ENCODE data around the gene MARCHF9. TPM values are rescaled to one million over a fixed set of nuclear protein-coding genes. Genes with fewer than 3 reads are reported as not detected.

MARCHF9 gene
- total RNA-seq, 1 donor from 2014 or later, result 11.3 TPM

DNA sequence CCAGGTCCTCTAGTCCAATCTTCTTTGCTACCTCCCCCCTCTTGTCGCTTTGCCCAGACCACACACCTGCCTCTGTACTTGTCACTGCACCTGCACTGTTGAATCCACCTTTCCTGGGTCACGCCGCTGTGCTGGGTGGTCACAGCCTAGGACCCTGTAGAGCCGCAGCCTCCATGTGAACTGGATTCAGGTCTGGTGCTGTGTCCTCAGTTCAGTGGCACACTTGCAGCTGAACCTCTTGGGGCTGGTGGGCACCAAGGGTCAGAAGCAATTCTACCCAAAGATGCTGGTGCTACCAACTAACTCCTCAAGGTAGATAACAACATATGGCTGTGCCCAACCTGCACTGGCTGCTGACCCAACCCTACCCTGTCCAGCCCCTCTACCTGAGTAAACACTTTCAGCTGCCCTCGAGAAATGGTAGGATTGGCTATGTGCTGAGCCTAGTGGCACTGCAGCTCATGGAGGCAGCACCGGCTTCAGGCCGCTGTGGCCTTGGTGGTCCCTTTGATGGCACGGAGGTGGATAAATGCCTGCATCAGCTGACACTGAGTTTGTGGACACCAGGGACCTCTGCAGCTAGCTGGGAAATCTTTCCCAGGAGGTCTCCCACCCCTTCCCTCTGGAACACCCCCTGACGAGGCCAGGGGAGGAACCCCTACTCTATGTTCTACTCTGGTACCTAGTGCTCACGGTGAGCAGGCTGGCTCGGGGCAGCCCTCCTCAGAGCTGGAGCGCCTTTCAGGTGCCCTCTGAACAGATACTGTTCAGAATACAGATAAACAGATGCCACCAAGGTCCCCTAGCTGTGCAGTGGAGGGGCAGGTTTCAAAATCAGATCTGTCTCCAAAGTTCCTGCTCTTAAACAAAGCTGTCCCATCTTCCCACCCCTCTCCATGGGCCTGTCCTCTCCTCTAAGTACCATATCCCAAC is 30.6 kb upstream of the MARCHF9 start:
- no peak for DNase-seq (ENCODE audit: low spot score)

DNA sequence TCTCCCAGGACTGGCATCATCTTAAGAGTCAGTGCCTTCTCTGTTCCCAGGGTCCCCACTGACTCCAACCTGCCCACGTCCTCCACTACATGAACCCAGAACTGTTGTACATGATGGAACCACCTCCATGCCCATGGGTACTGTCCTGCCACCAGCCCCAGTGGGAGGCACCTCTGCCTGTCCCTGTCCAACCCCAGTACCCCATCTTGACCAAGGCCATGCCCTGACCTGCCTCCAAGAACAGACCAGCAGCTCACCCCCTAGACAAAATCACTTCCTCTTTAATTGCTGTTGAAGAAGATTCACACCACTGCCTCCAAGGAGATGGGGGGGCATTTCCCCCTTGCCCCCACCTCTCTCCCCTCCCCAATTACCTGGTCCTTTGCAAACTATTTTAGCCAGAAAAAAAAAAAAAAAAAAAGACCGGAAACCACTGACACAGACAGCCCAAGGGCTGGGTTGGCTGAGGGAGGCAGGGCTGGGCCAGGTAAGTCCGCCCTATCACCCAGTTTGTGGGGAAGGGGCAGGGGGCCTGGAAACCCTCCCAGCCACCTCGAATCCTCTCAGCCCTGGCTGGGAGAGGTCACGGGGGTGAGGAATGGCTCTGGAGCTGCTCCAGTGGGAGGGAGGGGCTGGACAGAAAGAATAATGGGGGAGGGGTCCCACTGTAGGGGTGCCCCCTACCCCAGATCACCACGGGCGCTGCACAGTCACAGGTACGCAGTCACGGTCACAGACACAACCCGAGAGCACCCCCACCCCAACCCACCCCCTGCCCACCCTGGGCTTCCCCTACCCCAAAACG is 29.8 kb upstream of the MARCHF9 start:
- peak; percentile 65 for DNase-seq (ENCODE audit: low spot score)

- DNase-seq (ENCODE audit: low spot score), result no peak
Measured at GRCh38 chr12:57725851-57726150, 29.1 kb upstream of the MARCHF9 start.

DNA sequence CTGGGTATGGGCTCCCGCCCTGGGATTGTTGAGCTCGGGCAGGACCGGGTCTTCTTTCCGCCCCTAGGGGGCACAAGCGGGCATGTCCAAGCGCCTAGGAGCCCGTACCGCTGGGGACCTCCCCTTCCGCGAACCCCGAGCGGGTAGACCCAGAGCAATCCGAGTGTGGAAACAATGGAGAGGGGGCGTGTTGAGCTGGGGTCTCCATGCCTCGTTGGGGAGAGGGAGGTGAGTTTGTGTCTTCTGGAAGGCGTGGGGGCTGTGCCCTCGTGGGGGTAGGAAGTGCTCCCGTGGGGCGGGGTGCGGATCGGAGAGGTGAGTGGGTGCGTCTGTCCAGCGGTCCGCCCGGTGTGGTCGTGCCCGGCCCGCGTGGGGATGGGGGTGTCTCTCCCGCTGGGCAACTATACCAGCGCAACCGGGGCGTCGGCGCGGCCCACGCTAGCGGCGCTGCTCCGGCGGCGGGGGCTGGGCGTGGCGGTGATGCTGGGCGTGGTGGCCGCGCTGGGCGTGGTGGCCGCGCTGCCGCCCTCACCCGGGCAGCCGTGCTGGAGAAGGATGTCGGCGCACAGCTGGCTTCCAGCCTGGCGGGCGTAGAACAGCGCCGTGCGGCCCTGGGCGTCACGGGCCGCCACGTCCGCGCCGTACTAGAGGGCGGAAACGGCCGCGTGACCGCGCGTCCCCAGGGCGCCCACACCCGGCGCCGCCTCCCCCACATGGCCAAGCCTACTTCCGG is 28.6 kb upstream of the MARCHF9 start:
- DNase-seq (ENCODE audit: low spot score), result peak; percentile 93

DNA sequence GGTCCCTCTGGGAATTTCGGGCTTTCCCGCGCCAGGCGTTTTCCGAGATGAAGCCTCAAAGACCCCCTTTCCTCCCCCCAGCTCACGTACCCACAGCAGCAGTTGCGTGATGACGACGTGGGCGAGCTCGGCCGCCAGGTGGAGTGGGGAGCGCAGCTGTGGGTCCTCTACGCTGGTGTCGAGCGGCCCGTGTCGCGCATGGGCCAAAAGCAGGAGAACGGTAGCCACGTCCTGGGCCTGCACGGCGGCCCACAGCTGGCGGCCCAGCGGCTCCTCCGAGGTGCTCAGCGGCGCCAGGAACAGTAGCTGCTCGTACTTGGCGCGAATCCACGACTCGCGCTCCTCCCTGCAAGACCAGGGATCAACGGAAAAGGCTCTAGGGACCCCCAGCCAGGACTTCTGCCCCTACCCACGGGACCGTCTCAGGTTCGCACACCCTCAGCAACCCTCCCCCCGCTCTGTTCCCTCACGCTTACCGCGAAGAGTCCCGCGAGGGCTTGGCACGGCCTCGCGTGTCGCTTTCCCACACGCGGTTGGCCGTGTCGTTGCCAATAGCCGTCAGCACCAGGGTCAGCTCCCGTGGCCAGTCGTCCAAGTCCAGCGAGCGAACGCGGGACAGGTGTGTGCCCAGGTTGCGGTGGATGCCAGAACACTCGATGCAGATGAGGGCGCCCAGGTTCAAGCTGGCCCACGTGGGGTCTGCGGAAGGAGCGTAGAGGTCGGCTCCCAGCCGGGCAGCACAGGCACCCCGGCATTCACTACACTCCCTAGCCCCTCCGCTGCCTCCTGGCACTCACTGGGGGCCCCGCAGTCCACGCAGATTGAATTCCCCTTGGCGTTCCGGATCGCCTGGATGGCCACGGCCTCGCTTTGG is 27.8 kb upstream of the MARCHF9 start:
- peak; percentile 87 for DNase-seq (ENCODE audit: low spot score)

DNA sequence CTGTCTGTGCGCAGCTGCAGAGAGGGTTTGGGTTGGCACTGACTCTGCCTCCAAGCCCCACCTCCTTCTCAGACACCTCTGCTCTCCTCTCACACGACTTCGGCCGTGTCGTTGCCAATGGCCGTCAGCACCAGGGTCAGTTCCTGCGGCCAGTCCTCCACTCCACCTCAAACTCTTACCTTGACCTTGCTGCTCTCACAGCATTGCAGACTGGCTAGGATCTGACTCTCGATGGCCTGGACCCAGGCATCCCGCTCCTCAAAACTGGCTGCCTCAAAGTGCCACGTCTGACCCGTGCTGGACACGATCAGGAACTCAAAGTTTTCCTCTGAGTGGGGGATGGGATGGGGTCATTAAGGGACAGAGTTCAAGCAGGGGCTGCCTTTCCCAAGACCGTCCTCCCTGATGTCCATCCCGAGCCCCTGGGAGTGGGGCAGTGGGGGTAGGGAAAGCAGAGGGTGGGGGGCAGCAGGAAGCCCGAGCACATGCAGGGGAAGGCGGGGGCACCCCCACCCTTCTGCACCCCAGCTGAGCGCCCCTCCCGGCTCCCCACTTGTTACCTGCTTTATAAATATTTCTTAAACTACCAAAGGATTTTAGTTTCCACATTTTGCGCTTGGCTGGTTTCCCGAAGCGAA is 27.0 kb upstream of the MARCHF9 start:
- peak; percentile 65 for DNase-seq (ENCODE audit: low spot score)

DNA sequence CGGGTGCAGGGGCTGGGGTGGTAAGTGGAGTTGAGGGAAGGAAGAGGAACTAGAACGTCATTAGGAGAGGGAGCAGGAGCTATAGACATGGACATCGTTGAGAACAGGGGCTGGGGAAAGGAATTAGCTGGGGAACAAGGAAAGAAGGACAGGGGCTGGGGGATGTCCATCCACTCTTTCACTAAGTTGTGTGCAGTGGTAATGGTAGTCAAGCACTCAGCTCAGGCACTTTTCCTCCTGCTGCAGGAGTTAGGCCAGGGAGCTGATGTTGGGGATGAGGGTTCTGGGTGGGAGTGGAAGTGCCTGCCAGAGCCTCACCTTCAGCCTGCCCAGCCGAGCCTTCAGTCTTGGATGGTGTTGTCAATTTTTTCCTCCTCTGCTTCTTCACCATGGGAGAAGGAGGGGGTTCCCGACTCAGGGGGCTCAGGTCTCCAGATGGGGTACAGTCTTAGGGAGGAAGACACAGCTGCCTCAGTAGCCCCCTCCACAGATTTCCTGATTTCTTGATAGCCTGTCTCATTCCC is 25.5 kb upstream of the MARCHF9 start:
- peak; percentile 64 for DNase-seq (ENCODE audit: low spot score)

- DNase-seq (ENCODE audit: low spot score), result peak; percentile 88
Measured at GRCh38 chr12:57730336-57731067, 24.4 kb upstream of the MARCHF9 start.

- DNase-seq (ENCODE audit: low spot score), result no peak
Measured at GRCh38 chr12:57731411-57732080, 23.4 kb upstream of the MARCHF9 start.

GRCh38 chr12:57732270-57732669 is 22.6 kb upstream of the MARCHF9 start:
- DNase-seq (ENCODE audit: low spot score), result no peak

- DNase-seq (ENCODE audit: low spot score), result no peak
Measured at GRCh38 chr12:57732726-57733593, 21.9 kb upstream of the MARCHF9 start.

GRCh38 chr12:57733928-57734327 is 21.0 kb upstream of the MARCHF9 start:
- DNase-seq (ENCODE audit: low spot score), result no peak

DNA sequence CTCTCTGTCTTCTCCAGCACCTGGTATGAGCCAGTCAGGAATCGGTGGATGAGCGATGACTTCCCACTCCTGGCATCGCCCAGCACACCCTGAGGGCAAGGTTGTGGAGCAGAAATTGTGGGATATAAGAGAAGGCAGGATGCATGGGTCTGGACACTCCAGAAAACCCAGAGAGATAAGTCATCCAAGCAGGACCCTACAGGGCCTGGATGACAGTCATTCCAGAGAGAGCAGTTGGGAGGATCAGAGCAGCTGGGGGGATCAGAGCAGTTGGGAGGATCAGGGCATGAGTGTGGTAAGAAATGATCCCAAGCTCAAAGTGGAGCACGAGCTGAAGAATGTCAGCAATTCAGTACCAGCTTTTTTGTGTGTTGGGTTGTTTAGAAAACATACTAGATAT is 20.3 kb upstream of the MARCHF9 start:
- DNase-seq (ENCODE audit: low spot score), result no peak

- DNase-seq (ENCODE audit: low spot score), result no peak
Measured at GRCh38 chr12:57735198-57735855, 19.6 kb upstream of the MARCHF9 start.

- no peak for DNase-seq (ENCODE audit: low spot score)
Measured at GRCh38 chr12:57735952-57736740, 18.8 kb upstream of the MARCHF9 start.

- no peak for DNase-seq (ENCODE audit: low spot score)
Measured at GRCh38 chr12:57736741-57737466, 18.0 kb upstream of the MARCHF9 start.
